HepG2 (cell line): ENCODE measurements around the gene ETFRF1. TPM values are rescaled to one million over a fixed set of nuclear protein-coding genes. Genes with fewer than 3 reads are reported as not detected.

Source experiments
- ATM ChIP-seq: fragments of 450-650 bp; IDR thresholded peaks from 2 replicates; pipeline ENCODE4 v1.7.1; 2017; ENCODE audit warnings: mild to moderate bottlenecking, borderline replicate concordance
- DR1 ChIP-seq: sonication (generic); formaldehyde crosslinking; IDR thresholded peaks from 2 replicates; pipeline ENCODE4 v1.8.0; 2021; ENCODE audit warnings: mild to moderate bottlenecking, missing genetic modification reagents, inconsistent platforms
- ELF3 ChIP-seq: IDR thresholded peaks from 2 replicates; pipeline ENCODE4 v1.6.1; 2016; ENCODE audit warnings: missing genetic modification reagents, missing compliant biosample characterization
- FOXM1 ChIP-seq: sonication (generic); formaldehyde crosslinking; IDR thresholded peaks from 2 replicates; pipeline ENCODE4 v1.5.0; 2020; ENCODE audit warnings: missing genetic modification reagents
- HIC2 ChIP-seq: sonication (generic); formaldehyde crosslinking; IDR thresholded peaks from 2 replicates; pipeline ENCODE4 v1.9.0; 2022; ENCODE audit warnings: low read depth, missing genetic modification reagents
- LBX2 ChIP-seq: sonication (generic); formaldehyde crosslinking; IDR thresholded peaks from 2 replicates; pipeline ENCODE4 v1.5.0; 2020; ENCODE audit warnings: missing genetic modification reagents, mild to moderate bottlenecking, borderline replicate concordance
- MED8 ChIP-seq: sonication (generic); formaldehyde crosslinking; IDR thresholded peaks from 2 replicates; pipeline ENCODE4 v1.8.1; 2023; ENCODE audit warnings: mild to moderate bottlenecking, missing genetic modification reagents; ENCODE audit not compliant: insufficient replicate concordance
- MIER3 ChIP-seq: IDR thresholded peaks from 2 replicates; pipeline ENCODE4 v1.6.1; 2016; ENCODE audit warnings: missing compliant biosample characterization, borderline replicate concordance
- PPARG ChIP-seq: conservative IDR thresholded peaks from 2 replicates; pipeline ENCODE4 v1.6.1; 2016; ENCODE audit warnings: missing biosample characterization, missing genetic modification reagents
- PREB ChIP-seq: sonication (generic); formaldehyde crosslinking; IDR thresholded peaks from 2 replicates; pipeline ENCODE4 v1.4.0; 2020; ENCODE audit warnings: missing genetic modification reagents
- PRMT3 ChIP-seq: sonication (generic); formaldehyde crosslinking; IDR thresholded peaks from 2 replicates; pipeline ENCODE4 v1.8.1; 2022; ENCODE audit warnings: low read depth, mild to moderate bottlenecking, moderate library complexity, missing genetic modification reagents, borderline replicate concordance
- SP4 ChIP-seq: sonication (generic); formaldehyde crosslinking; IDR thresholded peaks from 2 replicates; pipeline ENCODE4 v1.8.1; 2023; ENCODE audit warnings: mild to moderate bottlenecking, missing genetic modification reagents
- TBX3 ChIP-seq: fragments of 450-650 bp; IDR thresholded peaks from 2 replicates; pipeline ENCODE4 v1.6.1; 2017; ENCODE audit warnings: antibody characterized with exemption, mild to moderate bottlenecking, inconsistent platforms, borderline replicate concordance
- ZMYM2 ChIP-seq: sonication (generic); formaldehyde crosslinking; IDR thresholded peaks from 2 replicates; pipeline ENCODE4 v1.8.0; 2022; ENCODE audit warnings: mild to moderate bottlenecking, missing genetic modification reagents
- ZNF20 ChIP-seq: sonication (generic); formaldehyde crosslinking; IDR thresholded peaks from 2 replicates; pipeline ENCODE4 v1.4.0; 2020; ENCODE audit warnings: mild to moderate bottlenecking, moderate library complexity, missing genetic modification reagents
- ZNF343 ChIP-seq: sonication (generic); formaldehyde crosslinking; IDR thresholded peaks from 2 replicates; pipeline ENCODE4 v1.4.0; 2020; ENCODE audit warnings: mild to moderate bottlenecking, missing genetic modification reagents
- ZNF350 ChIP-seq: sonication (generic); formaldehyde crosslinking; IDR thresholded peaks from 2 replicates; pipeline ENCODE4 v1.4.0; 2020; ENCODE audit warnings: mild to moderate bottlenecking, low read depth, missing genetic modification reagents, borderline replicate concordance
- ZNF468 ChIP-seq: sonication (generic); formaldehyde crosslinking; IDR thresholded peaks from 2 replicates; pipeline ENCODE4 v1.8.0; 2022; ENCODE audit warnings: mild to moderate bottlenecking, moderate library complexity, missing genetic modification reagents
- ZNF496 ChIP-seq: sonication (generic); formaldehyde crosslinking; IDR thresholded peaks from 2 replicates; pipeline ENCODE4 v1.8.1; 2023; ENCODE audit warnings: mild to moderate bottlenecking, moderate library complexity, missing genetic modification reagents; ENCODE audit not compliant: insufficient replicate concordance
- ZNF670 ChIP-seq: sonication (generic); formaldehyde crosslinking; IDR thresholded peaks from 2 replicates; pipeline ENCODE4 v1.8.0; 2022; ENCODE audit warnings: mild to moderate bottlenecking, missing genetic modification reagents, borderline replicate concordance
- ZNF687 ChIP-seq: sonication (generic); formaldehyde crosslinking; IDR thresholded peaks from 2 replicates; pipeline ENCODE4 v1.5.1; 2020; ENCODE audit warnings: mild to moderate bottlenecking, missing genetic modification reagents, moderate library complexity
- ZNF878 ChIP-seq: sonication (generic); formaldehyde crosslinking; IDR thresholded peaks from 2 replicates; pipeline ENCODE4 v1.8.1; 2023; ENCODE audit warnings: mild to moderate bottlenecking, missing genetic modification reagents, moderate library complexity
- polyA plus RNA-seq, 8 experiments: library from polyadenylated mRNA; depleted of rRNA in 3 of 8; stranded (reverse) in 7 of 8; unstranded in 1 of 8; fragments of >200 nt; fragmentation: Illumina TruSeq in 4 of 8; extraction: Trizol in 4 of 8; gene quantifications; 2 replicates each; pipeline versions ENCODE4 v1.2.1 to v1.2.3, GENCODE V29; 2011 to 2016; ENCODE audit warnings: low read depth in 4 of 8, missing spikeins in 1 of 8, mixed read lengths in 1 of 8; ENCODE audit not compliant: insufficient read depth in 1 of 8
- total RNA-seq, 5 experiments: library from RNA; depleted of rRNA; stranded (reverse); fragments of >200 nt; fragmentation: Illumina TruSeq; extraction: Trizol; gene quantifications; 2 replicates each; pipeline ENCODE4 v1.2.3, GENCODE V29; 2016; ENCODE audit warnings: low read depth in 1 of 5

The ETFRF1 gene
- total and polyA plus RNA-seq, 2 of the 13 experiments (the other 11 are each of a cell fraction or from before 2014, with no cell fraction given) = 6.8 to 7.0 TPM

- TF ChIP-seq PRMT3 (CRISPR knock-in tag) (no peak), HIC2 (CRISPR knock-in tag) (no peak), DR1 (peak; percentile 59; the same call in 1 of the 2 replicates), ZNF343 (CRISPR knock-in tag) (peak; percentile 78), ELF3 (CRISPR knock-in tag) (peak; percentile 61), ZNF670 (no peak), MIER3 (CRISPR knock-in tag) (peak; percentile 45; the same call in 1 of the 2 replicates), SP4 (CRISPR knock-in tag) (peak; percentile 82), PREB (CRISPR knock-in tag) (no peak), ATM (no peak), MED8 (CRISPR knock-in tag) (no peak), FOXM1 (CRISPR knock-in tag) (no peak), ZNF350 (CRISPR knock-in tag) (peak; percentile 83; the same call in 1 of the 2 replicates), ZNF20 (CRISPR knock-in tag) (peak; percentile 39), ZNF687 (CRISPR knock-in tag) (peak; percentile 92), LBX2 (CRISPR knock-in tag) (no peak), ZNF496 (CRISPR knock-in tag) (no peak), TBX3 (0 out of 2 replicates have a peak, but pooled peaks have one; percentile 49), ZNF468 (CRISPR knock-in tag) (no peak), PPARG (CRISPR knock-in tag) (no peak), ZNF878 (CRISPR knock-in tag) (0 out of 2 replicates have a peak, but pooled peaks have one; percentile 56), ZMYM2 (no peak)
Measured at GRCh38 chr12:25195056-25195971, at the start of gene ETFRF1, which contains the start of gene DNAI7 (continued).
